Tibial nerve (tissue), 4 donors: ENCODE results near the gene SCRN2. TPM values are rescaled to one million over a fixed set of nuclear protein-coding genes. Genes with fewer than 3 reads are reported as not detected.
A peak's percentile ranks its signal among the peaks of the same experiment; 100 is the strongest.

ENCODE experiments used
- DNase-seq, 2 donors: peaks; one replicate each; pipeline ENCODE4 v3.0.0-alpha.2; 2019; ENCODE audit warnings: low spot score in 2 of 2
- H3K27ac ChIP-seq, 4 donors: fragments of 200-600 bp; sonication (generic) in 3 of 4; one replicate each; pipeline ENCODE4 v1.5.1; 2017 to 2019; ENCODE audit warnings: mild to moderate bottlenecking in 1 of 4
- H3K27me3 ChIP-seq, 2 donors: fragments of 200-600 bp; sonication (generic) in 1 of 2; one replicate each; pipeline versions ENCODE4 v1.5.1 to v1.6.0; 2017 to 2019
- H3K36me3 ChIP-seq, 3 donors: fragments of 200-600 bp; sonication (generic); one replicate each; pipeline ENCODE4 v1.5.1; 2018 to 2019
- H3K4me1 ChIP-seq, 4 donors: fragments of 200-600 bp; sonication (generic) in 3 of 4; one replicate each; pipeline ENCODE4 v1.5.1; 2017 to 2019
- H3K4me3 ChIP-seq, 4 donors: fragments of 200-600 bp; sonication (generic) in 3 of 4; one replicate each; pipeline ENCODE4 v1.5.1; 2017 to 2019; ENCODE audit warnings: mild to moderate bottlenecking in 1 of 4, moderate library complexity in 1 of 4
- H3K9me3 ChIP-seq, 4 donors: fragments of 200-600 bp; sonication (generic) in 3 of 4; one replicate each; pipeline ENCODE4 v1.5.1; 2017 to 2019
- CTCF ChIP-seq, 5 experiments: fragments of 200-600 bp in 3 of 5; fragments of 450-650 bp in 2 of 5; sonication (generic) in 3 of 5; IDR thresholded peaks; one replicate each; pipeline ENCODE4 v1.5.1; 2016 to 2019; ENCODE audit warnings: antibody characterized with exemption in 5 of 5, mild to moderate bottlenecking in 3 of 5, moderate library complexity in 2 of 5
- EP300 ChIP-seq, 2 donors: sonication (generic); formaldehyde crosslinking; IDR thresholded peaks; one replicate each; pipeline ENCODE4 v1.6.1; 2017; ENCODE audit warnings: antibody characterized with exemption in 2 of 2, mild to moderate bottlenecking in 1 of 2
- POLR2A ChIP-seq, 2 donors: fragments of 450-650 bp; IDR thresholded peaks; one replicate each; pipeline ENCODE4 v1.6.1; 2017; ENCODE audit warnings: antibody characterized with exemption in 2 of 2, mild to moderate bottlenecking in 2 of 2, moderate library complexity in 2 of 2
- WGBS, 2 donors: methylation state at CpG; one replicate each; pipeline ENCODE4 v1.1.5; 2018; 5-methylcytosine and 5-hydroxymethylcytosine counted together
- total RNA-seq, 4 donors: library from RNA; depleted of rRNA; stranded (reverse); fragments of >200 nt; gene quantifications; one replicate each; pipeline ENCODE4 v1.1.0, GENCODE V29; 2016

The SCRN2 gene
- total RNA-seq, 4 donors from 2014 or later, result 49.8 to 68.6 (median 56.6) TPM

- 79 to 81% methylated on average over 18 of the region's 18 CpGs for WGBS, 2 donors
- H3K4me3 ChIP-seq, result no peak overlapping the region
- no peak for DNase-seq
- TF ChIP-seq EP300 (IDR thresholded peaks at IDR 0.05), result no peak
- TF ChIP-seq CTCF (IDR thresholded peaks at IDR 0.05), result no peak
- TF ChIP-seq POLR2A (IDR thresholded peaks at IDR 0.05), result no peak
- no peaks in the 10 kb centered on the region for H3K27me3 ChIP-seq
- peaks cover 0 to 94% (median 39%) of the 10 kb centered on the region in 3 donors for H3K36me3 ChIP-seq
- H3K4me1 ChIP-seq, result peaks cover 0 to 18% (median 3%) of the 10 kb centered on the region in 4 donors
- H3K9me3 ChIP-seq, result no peaks in the 10 kb centered on the region
- peak overlapping the region in 2 of 4 donors; percentile 36 to 57 for H3K27ac ChIP-seq
Measured at GRCh38 chr17:47812146-47812920, 28.7 kb downstream of the SCRN2 start.

DNA sequence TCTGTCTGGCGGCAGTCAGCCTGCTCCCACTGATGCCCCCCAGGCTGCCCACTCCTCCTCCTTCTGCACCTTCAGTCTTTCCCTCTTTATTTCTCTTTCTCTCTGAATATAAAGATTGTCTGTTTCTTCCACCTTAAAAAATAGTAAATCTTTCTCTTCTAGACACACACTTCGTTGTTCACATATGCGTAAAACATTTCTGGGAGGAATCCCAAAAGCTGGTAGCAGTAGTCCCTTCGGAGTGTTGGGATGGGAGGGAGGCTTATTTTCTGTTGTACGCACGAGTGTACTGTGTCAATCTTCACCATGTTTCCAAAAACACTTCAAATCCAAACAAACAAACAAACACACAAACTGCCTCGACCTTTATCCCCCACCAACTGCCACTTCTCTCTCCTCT lies 29.4 kb downstream of the SCRN2 start:
- Histone ChIP-seq H3K27me3 (no peaks in the 10 kb centered on the region), H3K9me3 (no peaks in the 10 kb centered on the region), H3K4me3 (no peak overlapping the region), H3K4me1 (peaks cover 0 to 18% (median 3%) of the 10 kb centered on the region in 4 donors), H3K27ac (peak overlapping the region in 2 of 4 donors; percentile 36 to 57), H3K36me3 (peaks cover 0 to 94% (median 38%) of the 10 kb centered on the region in 3 donors)
- no peak for TF ChIP-seq POLR2A (IDR thresholded peaks at IDR 0.05)
- TF ChIP-seq EP300 (IDR thresholded peaks at IDR 0.05), result no peak
- no peak for TF ChIP-seq CTCF (IDR thresholded peaks at IDR 0.05)
- 47 to 51% methylated on average over 7 of the region's 7 CpGs for WGBS, 2 donors
- DNase-seq, result no peak

- H3K36me3 ChIP-seq, result peaks cover 0 to 94% (median 31%) of the 10 kb centered on the region in 3 donors
- 53 to 58% methylated on average over 9 of the region's 9 CpGs for WGBS, 2 donors
- DNase-seq, result no peak
- H3K9me3 ChIP-seq, result no peaks in the 10 kb centered on the region
- peak overlapping the region in 2 of 4 donors; percentile 25 to 57 for H3K27ac ChIP-seq
- peaks cover 0 to 18% (median 3%) of the 10 kb centered on the region in 4 donors for H3K4me1 ChIP-seq
- no peak for TF ChIP-seq CTCF (IDR thresholded peaks at IDR 0.05)
- H3K4me3 ChIP-seq, result no peak overlapping the region
- H3K27me3 ChIP-seq, result no peaks in the 10 kb centered on the region
Measured at GRCh38 chr17:47810901-47811635, 30.0 kb downstream of the SCRN2 start.

DNA sequence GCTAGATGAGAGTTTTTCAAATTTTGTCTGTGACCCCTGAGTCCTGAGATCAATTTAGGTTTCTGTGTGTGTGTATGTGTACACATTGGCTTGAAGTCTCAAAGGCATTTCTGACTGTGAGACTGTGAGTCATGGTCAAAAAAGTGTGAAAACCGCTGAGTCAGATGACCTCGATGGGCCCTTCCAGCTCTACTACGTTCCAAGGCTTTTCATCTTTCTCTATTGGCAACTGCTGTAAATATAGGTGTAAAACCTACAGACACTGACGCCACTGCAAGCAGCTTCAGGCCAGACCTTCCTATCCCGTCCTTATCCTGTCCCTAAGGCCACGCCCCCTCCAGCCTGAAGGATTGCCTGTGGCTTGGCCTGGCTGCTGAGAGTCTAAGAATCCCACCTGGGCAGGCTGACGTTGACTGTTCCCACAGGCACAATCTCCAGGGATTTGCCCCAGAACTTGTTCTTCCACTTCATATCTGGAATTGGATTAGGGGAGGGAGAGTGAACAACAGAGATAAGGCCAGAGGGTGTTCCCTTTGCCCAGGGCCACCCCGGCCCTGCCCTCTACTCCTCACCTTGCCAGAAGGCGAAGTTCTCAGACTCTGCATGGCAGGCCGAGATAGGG lies 30.8 kb downstream of the SCRN2 start:
- Histone ChIP-seq H3K4me3 (no peak overlapping the region), H3K9me3 (no peaks in the 10 kb centered on the region), H3K27ac (peak overlapping the region in 2 of 4 donors; percentile 16 to 57), H3K27me3 (no peaks in the 10 kb centered on the region), H3K4me1 (peaks cover 0 to 18% (median 3%) of the 10 kb centered on the region in 4 donors), H3K36me3 (peaks cover 0 to 89% (median 29%) of the 10 kb centered on the region in 3 donors)
- DNase-seq, result no peak
- TF ChIP-seq POLR2A (IDR thresholded peaks at IDR 0.05) (no peak), EP300 (IDR thresholded peaks at IDR 0.05) (no peak), CTCF (IDR thresholded peaks at IDR 0.05) (no peak)
- 58 to 69% methylated on average over 10 of the region's 10 CpGs for whole genome bisulfite sequencing, 2 donors
